Suprapubic skin (tissue), 4 donors: ENCODE data around the gene MCC.

Source experiments
- EP300 ChIP-seq: sonication (generic); formaldehyde crosslinking; IDR thresholded peaks from one replicate; pipeline ENCODE4 v1.6.1; 2017; ENCODE audit warnings: antibody characterized with exemption
- POLR2AphosphoS5 ChIP-seq, 3 donors: sonication (generic); formaldehyde crosslinking; IDR thresholded peaks; one replicate each; pipeline ENCODE4 v1.6.1; 2017; ENCODE audit warnings: antibody characterized with exemption in 3 of 3

- no peak for TF ChIP-seq POLR2AphosphoS5 (IDR thresholded peaks at IDR 0.05)
- no peak for TF ChIP-seq EP300
These were observed 237.8 kb downstream of the MCC start for GRCh38 chr5:113250341-113250953.
